Measurements from ENCODE around the gene HEXB.
A peak's percentile ranks its signal among the peaks of the same experiment; 100 is the strongest.
"Not testable (repeated sequence)": the region's sequence is repeated elsewhere in the genome, so short reads cannot be mapped to it uniquely, and the experiment has no call there.

HEXB gene

DNA sequence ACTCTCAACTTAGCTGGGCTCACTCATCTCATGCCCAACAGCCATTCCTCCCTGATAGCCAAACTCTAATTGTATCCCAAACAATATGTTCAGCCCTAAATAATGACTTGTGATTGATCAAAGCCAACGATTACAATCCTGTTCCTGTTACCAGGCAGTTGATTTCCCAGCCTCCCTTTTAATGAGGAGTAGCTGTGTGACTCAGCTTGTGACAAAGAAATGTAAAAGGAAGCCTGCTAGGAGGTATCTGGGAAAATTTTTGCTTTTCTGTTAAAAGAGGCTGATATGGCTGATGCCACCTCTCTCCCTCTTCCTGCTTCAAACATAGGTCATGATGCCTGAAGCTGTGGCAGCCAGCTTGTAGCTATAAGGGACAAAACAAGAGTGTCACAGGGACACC, 24.9 kb upstream of the HEXB start:
- DNase-seq, result no peak

- DNase-seq, result no peak
Measured at GRCh38 chr5:74660873-74661272, 24.2 kb upstream of the HEXB start.

GRCh38 chr5:74664551-74664950, 20.5 kb upstream of the HEXB start:
- no peak for DNase-seq

DNA sequence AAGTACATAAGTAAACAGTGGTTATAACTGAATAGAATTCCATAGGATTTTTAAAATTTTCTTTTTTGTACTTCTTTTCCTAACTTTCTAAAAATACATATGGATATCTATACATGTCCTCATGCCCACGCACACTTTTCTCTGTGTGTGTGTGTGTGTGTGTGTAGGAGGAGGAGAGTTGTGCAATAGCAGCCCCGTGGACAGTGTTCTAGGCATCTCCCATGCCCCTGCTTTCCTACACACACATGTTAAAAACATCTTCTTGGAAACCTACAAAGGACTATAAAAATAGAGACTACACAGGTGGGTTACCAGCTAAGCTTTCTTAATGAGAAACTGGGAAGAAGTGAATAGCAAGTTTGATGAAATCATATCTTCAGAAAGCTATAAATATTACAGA, 19.8 kb upstream of the HEXB start:
- DNase-seq, result no peak

DNA sequence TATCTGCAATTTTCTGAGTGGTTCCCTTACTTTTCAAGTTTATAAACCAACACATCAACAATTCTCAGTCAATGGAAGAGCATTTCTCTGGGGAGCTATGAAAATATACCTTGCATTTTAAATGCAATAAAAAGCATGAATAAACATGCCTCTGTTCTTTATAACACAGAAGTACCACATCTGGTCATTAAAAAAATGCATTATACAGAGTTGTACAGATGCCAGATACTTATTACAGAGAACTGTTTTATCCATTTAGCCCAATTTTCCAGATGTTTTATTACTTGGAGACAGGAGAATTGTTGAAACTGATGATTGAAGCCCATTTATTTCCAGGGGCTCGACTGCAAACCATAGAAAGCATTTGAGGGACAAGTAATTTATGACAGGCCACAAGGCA, 19.2 kb upstream of the HEXB start:
- no peak for DNase-seq

DNA sequence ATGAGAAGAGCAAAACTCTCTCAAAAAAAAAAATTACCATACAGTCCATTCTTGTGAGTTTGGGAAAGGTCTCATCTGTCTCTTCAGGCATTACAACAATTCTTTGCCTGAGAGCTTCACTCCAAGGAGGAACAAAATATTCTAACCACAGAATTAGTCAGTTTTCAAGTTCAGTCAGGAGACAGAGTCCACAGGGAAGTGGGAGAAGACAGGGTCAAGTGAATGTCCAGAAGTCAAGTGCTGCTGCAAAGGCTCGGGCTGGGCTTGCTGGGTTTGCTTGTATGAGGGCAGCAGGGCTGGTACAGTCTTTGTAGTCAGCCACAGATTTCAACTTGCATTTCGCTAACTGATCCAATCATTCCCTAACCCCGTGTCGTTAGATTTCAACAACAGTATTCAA, 17.6 kb upstream of the HEXB start:
- peak; percentile 46 for DNase-seq

DNA sequence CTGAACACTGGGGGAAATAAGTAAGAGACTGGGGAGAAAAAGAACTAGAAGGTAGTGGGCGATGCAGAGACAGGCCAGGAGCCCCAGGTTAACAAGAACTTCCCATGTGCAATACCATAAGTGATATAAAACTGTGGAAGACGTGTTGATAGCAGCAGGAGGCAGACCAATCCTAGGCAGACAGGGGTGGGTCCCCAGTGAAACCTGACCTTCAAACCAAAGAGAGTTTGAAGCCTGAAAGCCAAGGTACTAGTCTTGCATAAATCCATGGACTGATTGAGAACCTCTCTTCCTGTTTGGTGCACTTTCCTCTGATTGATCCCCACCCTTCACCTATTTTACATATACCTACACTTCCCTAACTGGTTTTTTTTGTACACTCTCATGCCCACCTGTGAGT, 15.2 kb upstream of the HEXB start:
- no peak for DNase-seq

DNA sequence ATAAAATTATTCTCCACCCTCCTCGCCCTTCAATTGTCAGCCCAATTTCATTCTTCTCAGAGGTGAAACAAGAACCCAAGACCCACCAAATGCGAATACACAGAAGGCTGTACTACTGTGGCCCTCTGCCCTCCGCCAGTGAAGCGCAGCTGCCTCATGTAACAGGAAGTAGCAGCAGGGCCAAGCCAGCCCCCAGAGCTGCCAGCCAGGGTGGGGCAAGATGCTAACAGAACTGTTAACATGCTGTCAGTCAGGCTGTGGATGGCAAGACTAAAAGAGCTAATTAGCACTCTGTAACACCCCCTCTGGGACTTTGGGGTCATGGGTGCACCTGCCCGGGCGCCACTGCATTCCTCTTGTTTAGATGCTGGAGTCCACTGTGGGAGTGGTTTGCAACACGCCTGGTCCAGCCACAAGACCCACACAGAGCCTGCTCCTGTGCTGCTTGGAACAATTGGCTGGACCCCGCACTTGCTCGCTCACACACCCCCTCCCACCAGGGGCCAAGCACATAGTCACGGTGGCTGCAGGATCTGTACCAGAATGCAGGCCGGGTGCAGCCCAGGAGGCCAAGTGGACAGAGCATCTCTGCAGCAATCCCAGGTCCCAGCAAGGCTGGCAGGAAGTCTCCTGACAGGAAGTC, 14.5 kb upstream of the HEXB start:
- DNase-seq, result no peak

DNA sequence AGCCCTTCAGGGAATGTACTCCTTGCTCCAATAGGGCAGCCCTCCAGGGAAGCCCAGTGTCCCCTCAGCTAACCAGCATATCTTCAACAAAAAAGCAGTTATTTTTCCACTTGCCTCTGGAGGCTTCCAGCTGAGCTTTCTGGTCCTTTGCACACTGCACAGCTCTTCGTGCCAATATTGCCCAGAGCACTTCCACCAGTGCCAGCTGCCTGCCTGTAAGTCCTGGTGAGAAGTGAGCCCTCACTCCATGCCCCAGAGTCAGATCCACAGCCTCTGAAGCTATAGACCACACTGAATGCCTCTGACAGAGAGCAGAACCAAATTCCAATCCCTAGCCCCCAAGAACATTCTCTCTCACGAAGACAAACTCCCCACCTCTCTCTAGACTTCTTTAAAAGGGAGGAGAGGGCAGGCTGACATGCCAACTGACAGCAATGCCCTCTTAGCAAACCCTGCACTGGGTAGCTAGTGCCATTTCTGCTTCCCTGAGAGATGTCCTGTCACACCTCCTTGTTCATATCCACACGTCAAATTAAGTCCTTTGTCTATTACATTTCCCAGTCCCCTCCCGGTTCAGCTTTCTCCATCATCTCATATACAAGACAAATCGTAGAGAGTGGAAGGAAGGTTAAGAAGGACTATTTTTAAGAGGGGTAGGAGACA, 12.7 kb upstream of the HEXB start:
- DNase-seq, result no peak

GRCh38 chr5:74673011-74673790, 11.8 kb upstream of the HEXB start:
- peak; percentile 49 for DNase-seq

- not testable (repeated sequence) for DNase-seq
Measured at GRCh38 chr5:74676466-74676865, 8.6 kb upstream of the HEXB start.

DNA sequence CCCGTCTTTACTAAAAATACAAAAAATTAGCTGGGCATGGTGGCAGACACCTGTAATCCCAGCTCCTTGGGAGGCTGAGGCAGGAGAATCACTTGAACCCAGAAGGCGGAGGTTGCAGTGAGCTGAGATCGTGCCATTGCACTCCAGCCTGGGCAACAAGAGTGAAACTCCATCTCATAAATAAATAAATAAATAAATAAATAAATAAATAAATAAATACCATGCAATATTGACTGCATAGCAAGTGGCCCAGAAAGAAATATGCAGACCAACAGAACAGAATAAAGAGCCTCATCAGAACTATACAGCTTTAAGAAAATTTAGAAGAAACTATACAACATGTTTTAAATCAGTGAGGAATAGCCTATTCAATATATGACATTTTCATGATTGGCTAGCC, 6.9 kb upstream of the HEXB start:
- not testable (repeated sequence) for DNase-seq

GRCh38 chr5:74679300-74679699, 5.7 kb upstream of the HEXB start:
- DNase-seq, result not testable (repeated sequence)

DNA sequence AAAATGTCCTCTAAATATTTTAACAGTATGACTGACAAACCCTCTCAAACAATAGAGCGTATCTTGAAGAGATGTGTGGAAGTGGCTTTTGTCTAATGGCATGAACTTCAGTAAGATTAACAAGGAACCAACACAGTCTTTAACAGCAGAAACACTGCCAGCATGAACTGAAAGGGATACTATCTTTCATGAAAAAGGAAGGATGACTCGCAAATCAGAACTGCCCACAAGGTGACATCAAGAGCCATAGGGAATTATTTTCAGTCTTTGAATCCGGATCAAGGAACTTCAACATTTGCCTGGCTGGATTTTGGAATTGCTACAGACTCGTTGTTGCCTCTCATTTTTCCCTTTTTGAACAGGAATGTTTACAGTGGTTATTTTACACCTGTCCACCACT, 5.1 kb upstream of the HEXB start:
- DNase-seq, result peak; percentile 34

GRCh38 chr5:74685979-74686631, 1.1 kb downstream of the HEXB start:
- DNase-seq, result peak; percentile 34

GRCh38 chr5:74686962-74687751, 2.1 kb downstream of the HEXB start:
- no peak for DNase-seq

- no peak for DNase-seq
Measured at GRCh38 chr5:74693191-74693590, 8.2 kb downstream of the HEXB start.

- DNase-seq, result no peak
Measured at GRCh38 chr5:74717596-74717995, 32.6 kb downstream of the HEXB start.

DNA sequence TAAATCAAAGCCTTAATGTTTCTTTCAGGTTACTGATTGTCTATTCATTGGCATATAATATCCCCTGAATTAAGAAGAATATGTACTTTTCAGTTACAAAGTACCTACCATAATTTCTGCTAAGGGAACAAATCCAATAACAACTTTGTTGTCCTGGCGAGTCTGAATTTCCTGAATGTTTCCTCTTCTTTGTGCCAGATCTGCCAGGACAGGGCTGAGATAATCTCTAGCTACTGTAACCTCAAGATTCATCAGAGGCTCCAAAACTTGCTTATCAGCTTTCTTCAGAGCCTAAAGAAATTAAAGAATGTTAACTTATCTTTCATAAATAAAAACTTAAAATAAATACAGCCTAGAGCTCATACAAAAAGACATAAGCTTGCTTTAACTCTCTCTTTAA, 37.2 kb downstream of the HEXB start:
- no peak for DNase-seq

- no peak for DNase-seq
Measured at GRCh38 chr5:74725331-74725730, 40.3 kb downstream of the HEXB start.

DNA sequence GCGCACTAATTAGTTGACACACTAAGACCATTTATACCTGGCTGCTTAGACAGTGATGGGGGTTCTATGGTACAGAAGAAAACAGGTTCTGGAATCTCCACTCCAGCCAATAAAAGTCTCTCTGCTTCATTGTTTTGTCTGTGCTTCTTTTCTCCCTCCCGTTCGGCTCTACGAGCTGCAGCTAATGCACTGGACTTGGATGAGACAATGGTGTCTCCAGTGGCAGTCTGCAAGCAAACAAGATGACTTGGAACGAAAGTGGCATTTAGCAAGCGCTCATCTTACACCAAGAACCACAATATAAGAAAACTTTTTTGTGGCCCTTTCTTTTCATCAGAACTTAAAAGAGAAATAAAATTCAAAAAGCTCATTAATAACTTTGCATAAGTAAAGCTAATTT, 51.7 kb downstream of the HEXB start:
- DNase-seq, result no peak

DNA sequence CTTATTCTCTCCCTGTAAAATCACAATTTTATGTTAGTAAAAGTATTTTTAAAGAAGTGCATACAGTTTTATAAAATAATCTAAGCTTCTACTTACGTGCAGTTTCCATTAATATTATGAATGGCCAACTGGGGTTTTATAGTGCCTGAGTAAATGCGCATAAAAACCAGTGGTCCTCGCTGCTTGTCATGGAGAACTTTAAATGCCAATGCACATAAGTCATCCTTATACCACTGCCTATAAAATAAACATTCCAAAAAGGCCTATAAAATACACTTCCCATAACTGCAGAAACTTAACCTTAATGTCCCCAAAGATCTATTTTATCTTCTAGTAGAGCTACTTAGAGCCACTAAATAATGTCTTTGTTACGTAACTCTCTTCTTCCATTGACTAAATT, 53.4 kb downstream of the HEXB start:
- DNase-seq, result no peak

DNA sequence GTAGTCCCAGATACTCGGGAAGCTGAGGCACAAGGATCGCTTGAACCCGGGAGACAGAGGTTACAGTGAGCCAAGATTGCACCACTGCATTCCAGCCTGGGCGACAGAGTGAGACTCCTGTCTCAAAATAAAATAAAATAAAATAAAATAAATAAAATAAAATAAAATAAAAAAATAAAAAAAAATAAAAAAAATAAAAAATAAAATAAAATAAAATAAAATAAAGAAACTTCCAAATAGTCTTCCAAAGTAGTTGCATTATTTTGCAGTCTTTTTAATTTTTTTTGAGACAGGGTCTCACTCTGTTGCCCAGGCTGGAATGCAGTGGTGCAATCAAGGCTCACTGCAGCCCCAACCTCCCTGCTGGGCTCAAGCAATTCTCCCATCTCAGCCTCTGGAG, 63.7 kb downstream of the HEXB start:
- DNase-seq, result not testable (repeated sequence)
